ENCODE measurements around the gene TNFAIP8L1. TPM values are rescaled to one million over a fixed set of nuclear protein-coding genes. Genes with fewer than 3 reads are reported as not detected.

The TNFAIP8L1 gene
- total RNA-seq, 1 donor from 2014 or later: 8.5 TPM

DNA sequence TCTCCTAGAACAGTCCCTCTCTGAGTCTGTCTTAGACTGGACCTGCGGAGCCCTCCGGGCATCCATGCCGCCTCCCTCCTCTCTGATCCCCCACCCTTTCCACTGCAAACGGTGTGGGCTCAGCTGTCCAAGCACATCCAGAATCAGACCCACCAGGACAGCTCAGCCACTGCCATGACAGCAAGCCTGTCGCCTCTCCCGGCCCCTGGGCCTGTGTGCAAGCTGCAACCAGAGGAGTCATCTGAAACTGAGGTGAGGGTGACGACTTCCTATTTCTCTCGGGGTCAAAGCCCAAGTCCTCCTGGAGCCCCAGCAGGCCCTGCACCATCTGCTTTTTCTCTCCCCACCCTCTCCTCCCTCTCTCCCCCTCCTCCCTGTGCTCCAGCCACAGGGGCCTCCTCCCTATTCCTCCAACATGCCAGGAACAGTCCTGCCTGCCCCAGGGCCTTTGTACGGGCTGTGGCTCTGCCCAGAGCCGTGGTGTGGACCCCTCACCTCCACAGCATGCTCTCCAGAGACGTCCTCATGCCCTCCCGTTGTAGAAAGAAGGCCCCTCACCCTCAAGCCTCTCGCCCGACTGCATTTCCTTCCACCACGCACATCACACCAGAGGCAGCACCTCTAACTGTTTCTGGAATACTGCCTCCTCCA is 54.3 kb downstream of the TNFAIP8L1 start:
- H3K4me3 Mint-ChIP-seq (ENCODE audit: low read depth): no peak overlapping the region
- H3K27ac Mint-ChIP-seq: peak overlapping the region; percentile 50
- H3K36me3 Mint-ChIP-seq (ENCODE audit: insufficient read depth): peaks cover 22% of the 10 kb centered on the region
- no peaks in the 10 kb centered on the region for H3K9me3 Mint-ChIP-seq (ENCODE audit: low read depth)
- no peak for DNase-seq (ENCODE audit: low spot score, unreplicated experiment)
- no peaks in the 10 kb centered on the region for H3K4me1 Mint-ChIP-seq (ENCODE audit: low read depth)
- TF ChIP-seq, protein P1, sequence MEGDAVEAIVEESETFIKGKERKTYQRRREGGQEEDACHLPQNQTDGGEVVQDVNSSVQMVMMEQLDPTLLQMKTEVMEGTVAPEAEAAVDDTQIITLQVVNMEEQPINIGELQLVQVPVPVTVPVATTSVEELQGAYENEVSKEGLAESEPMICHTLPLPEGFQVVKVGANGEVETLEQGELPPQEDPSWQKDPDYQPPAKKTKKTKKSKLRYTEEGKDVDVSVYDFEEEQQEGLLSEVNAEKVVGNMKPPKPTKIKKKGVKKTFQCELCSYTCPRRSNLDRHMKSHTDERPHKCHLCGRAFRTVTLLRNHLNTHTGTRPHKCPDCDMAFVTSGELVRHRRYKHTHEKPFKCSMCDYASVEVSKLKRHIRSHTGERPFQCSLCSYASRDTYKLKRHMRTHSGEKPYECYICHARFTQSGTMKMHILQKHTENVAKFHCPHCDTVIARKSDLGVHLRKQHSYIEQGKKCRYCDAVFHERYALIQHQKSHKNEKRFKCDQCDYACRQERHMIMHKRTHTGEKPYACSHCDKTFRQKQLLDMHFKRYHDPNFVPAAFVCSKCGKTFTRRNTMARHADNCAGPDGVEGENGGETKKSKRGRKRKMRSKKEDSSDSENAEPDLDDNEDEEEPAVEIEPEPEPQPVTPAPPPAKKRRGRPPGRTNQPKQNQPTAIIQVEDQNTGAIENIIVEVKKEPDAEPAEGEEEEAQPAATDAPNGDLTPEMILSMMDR (IDR thresholded peaks at IDR 0.05; ENCODE audit: unreplicated experiment): no peak
- H3K27me3 Mint-ChIP-seq: no peaks in the 10 kb centered on the region

DNA sequence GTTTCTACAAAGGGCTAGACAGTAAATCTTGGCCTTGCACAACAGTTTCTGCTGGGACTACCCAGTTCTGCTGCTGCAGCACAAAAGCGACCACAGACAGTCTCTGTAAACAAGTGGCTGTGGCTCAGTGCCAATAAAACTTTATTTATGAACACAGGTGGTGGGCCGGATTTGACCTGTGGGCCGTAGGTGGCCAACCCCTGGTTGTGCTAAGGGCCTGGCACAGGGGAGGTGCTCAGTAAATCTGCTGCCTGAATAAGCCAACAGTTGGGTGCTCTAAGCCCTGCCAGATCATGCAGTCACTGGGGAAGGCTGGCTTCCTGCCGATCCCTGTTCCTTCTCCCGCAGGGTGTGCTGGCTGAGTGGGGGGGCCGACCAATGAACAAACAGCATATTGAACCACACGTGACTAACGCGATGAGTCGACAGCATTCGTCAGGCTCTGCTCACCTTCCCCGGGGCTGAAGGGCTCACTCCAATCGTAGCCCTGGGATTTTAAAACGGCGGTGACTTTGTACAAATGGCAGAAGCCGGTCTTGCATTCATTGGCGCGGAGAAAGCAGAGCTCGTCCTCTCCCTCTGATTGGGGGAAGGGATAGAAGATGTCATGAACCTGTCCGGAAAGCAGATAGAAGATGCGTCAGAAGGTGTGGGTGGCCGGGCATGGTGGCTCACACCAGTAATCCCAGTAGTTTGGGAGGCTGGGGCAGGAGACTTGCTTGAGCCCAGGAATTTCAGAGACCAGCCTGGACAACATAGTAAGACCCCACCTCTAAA is 55.1 kb downstream of the TNFAIP8L1 start:
- TF ChIP-seq, protein P1 (IDR thresholded peaks at IDR 0.05; ENCODE audit: unreplicated experiment): no peak
- no peaks in the 10 kb centered on the region for H3K27me3 Mint-ChIP-seq
- no peak overlapping the region for H3K4me3 Mint-ChIP-seq (ENCODE audit: low read depth)
- no peaks in the 10 kb centered on the region for H3K9me3 Mint-ChIP-seq (ENCODE audit: low read depth)
- H3K36me3 Mint-ChIP-seq (ENCODE audit: insufficient read depth): peaks cover 22% of the 10 kb centered on the region
- no peak for DNase-seq (ENCODE audit: low spot score, unreplicated experiment)
- no peak overlapping the region for H3K27ac Mint-ChIP-seq
- no peaks in the 10 kb centered on the region for H3K4me1 Mint-ChIP-seq (ENCODE audit: low read depth)

DNA sequence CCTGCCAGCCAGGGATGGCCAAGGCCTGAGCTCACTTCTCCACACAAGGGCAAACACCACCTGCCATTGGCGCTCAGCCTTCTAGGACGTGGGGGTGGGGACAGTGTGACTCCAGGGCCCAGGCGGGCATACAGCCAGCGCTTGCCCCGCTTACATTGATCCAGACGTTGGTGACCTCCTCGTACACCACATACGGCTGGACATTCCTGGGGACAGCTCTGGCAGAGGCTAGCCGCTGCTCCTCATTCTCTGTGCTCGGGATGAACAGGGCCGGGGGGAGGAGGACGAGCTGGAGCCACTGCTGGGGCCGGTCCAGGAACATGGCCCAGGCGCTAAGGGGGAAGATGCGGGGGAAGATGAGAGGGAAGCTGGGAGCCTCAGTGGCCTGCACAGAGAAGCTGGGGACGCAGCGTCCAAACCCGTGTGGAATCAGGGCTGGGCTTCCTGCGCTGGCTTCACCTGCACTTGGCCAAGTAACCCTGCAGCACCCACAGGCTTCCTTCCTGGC is 56.0 kb downstream of the TNFAIP8L1 start:
- Mint-ChIP-seq H3K36me3 (ENCODE audit: insufficient read depth) (peaks cover 22% of the 10 kb centered on the region), H3K27me3 (no peaks in the 10 kb centered on the region)

DNA sequence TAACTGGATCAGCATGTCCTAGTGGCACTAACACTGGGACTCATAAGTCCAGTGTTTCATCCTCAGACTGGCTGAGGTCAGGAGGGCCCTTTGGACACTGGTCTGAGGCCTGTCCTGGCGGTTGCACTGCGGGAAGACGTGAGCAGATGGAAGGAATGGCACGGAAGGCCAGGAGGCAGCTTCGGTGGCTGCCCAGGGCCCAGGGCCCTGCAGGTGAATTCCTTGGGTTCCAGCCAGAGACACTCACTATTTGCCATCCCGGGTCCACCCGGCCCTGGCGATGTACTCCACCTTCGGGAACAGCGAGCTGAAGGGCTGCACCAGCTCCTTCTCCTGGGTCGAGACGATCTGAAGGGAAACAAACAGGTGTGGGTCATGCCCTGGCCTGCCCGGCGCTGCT is 58.0 kb downstream of the TNFAIP8L1 start:
- TF ChIP-seq, protein P1 (IDR thresholded peaks at IDR 0.05; ENCODE audit: unreplicated experiment): no peak
- Mint-ChIP-seq H3K27me3 (no peaks in the 10 kb centered on the region), H3K27ac (no peak overlapping the region), H3K4me1 (ENCODE audit: low read depth) (no peaks in the 10 kb centered on the region), H3K9me3 (ENCODE audit: low read depth) (no peaks in the 10 kb centered on the region), H3K4me3 (ENCODE audit: low read depth) (no peak overlapping the region), H3K36me3 (ENCODE audit: insufficient read depth) (peaks cover 21% of the 10 kb centered on the region)
- no peak for DNase-seq (ENCODE audit: low spot score, unreplicated experiment)

More for the DNA sequence above, 56.0 kb downstream of the TNFAIP8L1 start:
- no peak for DNase-seq (ENCODE audit: low spot score, unreplicated experiment)
- Mint-ChIP-seq H3K4me3 (ENCODE audit: low read depth) (no peak overlapping the region), H3K9me3 (ENCODE audit: low read depth) (no peaks in the 10 kb centered on the region), H3K27ac (no peak overlapping the region), H3K4me1 (ENCODE audit: low read depth) (no peaks in the 10 kb centered on the region)
- TF ChIP-seq, protein P1 (IDR thresholded peaks at IDR 0.05; ENCODE audit: unreplicated experiment): no peak

DNA sequence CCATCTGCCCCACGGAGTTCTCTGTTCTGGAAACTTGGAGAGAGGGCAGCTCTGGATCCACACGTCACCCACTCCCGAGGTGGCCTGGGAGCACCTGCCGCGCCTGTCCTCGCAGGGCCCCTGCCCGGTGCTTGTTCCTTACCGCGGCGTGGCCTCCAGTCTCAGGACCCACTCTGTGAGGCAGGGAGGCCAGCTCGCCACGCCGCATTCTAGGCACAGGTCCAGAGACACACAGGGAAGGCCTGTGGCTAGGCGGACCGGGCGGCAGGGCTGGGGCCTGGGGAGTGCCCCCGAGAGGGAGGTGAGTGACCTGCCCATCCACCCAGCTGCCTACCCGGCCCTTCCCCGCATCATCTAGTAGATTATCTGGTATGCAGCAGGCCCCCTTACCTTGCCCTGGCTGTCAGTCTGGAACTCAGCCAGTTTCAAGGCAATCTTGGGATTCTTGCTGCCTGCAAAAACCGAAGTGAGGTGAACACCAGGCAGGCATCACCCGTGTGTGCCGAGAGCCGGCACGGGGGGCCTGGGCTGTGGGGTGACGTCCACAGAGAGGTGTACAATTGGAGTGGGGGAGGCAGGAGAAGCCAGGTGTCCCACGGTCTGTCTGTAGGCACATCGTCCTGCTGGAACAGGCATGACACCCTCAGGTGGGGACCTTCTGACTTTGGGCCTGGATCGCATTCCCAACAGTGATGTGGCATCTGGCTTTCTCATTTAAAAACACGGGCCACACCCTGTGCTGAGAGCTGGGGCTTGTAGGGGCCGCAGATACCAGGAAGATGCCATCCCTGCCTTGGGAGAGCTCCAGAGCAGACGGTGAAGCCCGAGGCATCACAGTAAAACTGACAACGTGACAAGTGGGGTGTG is 60.7 kb downstream of the TNFAIP8L1 start:
- H3K27ac Mint-ChIP-seq: no peak overlapping the region
- no peaks in the 10 kb centered on the region for H3K27me3 Mint-ChIP-seq
- no peak overlapping the region for H3K4me3 Mint-ChIP-seq (ENCODE audit: low read depth)
- no peaks in the 10 kb centered on the region for H3K9me3 Mint-ChIP-seq (ENCODE audit: low read depth)
- peaks cover 10% of the 10 kb centered on the region for H3K36me3 Mint-ChIP-seq (ENCODE audit: insufficient read depth)
- H3K4me1 Mint-ChIP-seq (ENCODE audit: low read depth): no peaks in the 10 kb centered on the region
- TF ChIP-seq, protein P1 (IDR thresholded peaks at IDR 0.05; ENCODE audit: unreplicated experiment): no peak
- no peak for DNase-seq (ENCODE audit: low spot score, unreplicated experiment)
